Keratinocyte (primary cell): ENCODE measurements around the gene FGL2.
"Not testable (repeated sequence)": the region's sequence is repeated elsewhere in the genome, so short reads cannot be mapped to it uniquely, and the experiment has no call there.

Source experiments
- CTCF ChIP-seq, 3 experiments: IDR thresholded peaks in 1 of 3; conservative IDR thresholded peaks in 1 of 3; optimal IDR thresholded peaks in 1 of 3; 2 replicates in 2 of 3; 3 replicates in 1 of 3; pipeline versions ENCODE3 to v1.5.1; 2011; ENCODE audit warnings: low read length in 3 of 3, mild to moderate bottlenecking in 3 of 3, moderate library complexity in 2 of 3, control low read depth in 1 of 3, inconsistent platforms in 1 of 3; ENCODE audit not compliant: insufficient read depth in 2 of 3; ENCODE audit errors: extremely low read depth in 1 of 3
- EZH2 ChIP-seq: IDR thresholded peaks from one replicate; pipeline ENCODE4 v1.6.1; 2012; ENCODE audit warnings: inconsistent platforms, mild to moderate bottlenecking, low read length, moderate library complexity

- TF ChIP-seq CTCF (optimal IDR thresholded peaks at IDR 0.05 in 1 of 3, IDR thresholded peaks at IDR 0.05 in 1 of 3, conservative IDR thresholded peaks at IDR 0.05 in 1 of 3; ENCODE audit: extremely low read depth in 1 of 3, insufficient read depth in 2 of 3, low read length in 3 of 3); EZH2: not testable (repeated sequence)
Measured at GRCh38 chr7:77178024-77178423, 21.6 kb downstream of the FGL2 start.
